IPS DF 19.7 (cell line): Measurements from ENCODE around the gene GALNT6.
"Not testable (repeated sequence)": the region's sequence is repeated elsewhere in the genome, so short reads cannot be mapped to it uniquely, and the experiment has no call there.

ENCODE experiments used
- DNase-seq: peaks from one replicate; pipeline ENCODE4 v3.0.0-alpha.2; 2013; ENCODE audit warnings: low read depth, low spot score

Gene GALNT6

GRCh38 chr12:51358496-51358895 lies 32.7 kb downstream of the GALNT6 start:
- DNase-seq, result no peak

GRCh38 chr12:51357374-51358047 lies 33.7 kb downstream of the GALNT6 start:
- DNase-seq, result no peak

GRCh38 chr12:51351913-51352532 lies 39.2 kb downstream of the GALNT6 start:
- peak; percentile 71 for DNase-seq

GRCh38 chr12:51349026-51349425 lies 42.2 kb downstream of the GALNT6 start:
- no peak for DNase-seq

GRCh38 chr12:51348116-51348515 lies 43.1 kb downstream of the GALNT6 start:
- DNase-seq, result no peak

GRCh38 chr12:51346581-51346980 lies 44.6 kb downstream of the GALNT6 start, which contains the start of gene CELA1:
CELA1 (minus strand) TSS chr12:51346679; CDS start chr12:51346638, 41 bp downstream.
- DNase-seq, result no peak

- no peak for DNase-seq
These were observed 45.5 kb downstream of the GALNT6 start for GRCh38 chr12:51345681-51346080.

GRCh38 chr12:51343201-51343600 lies 48.0 kb downstream of the GALNT6 start:
- no peak for DNase-seq

- no peak for DNase-seq
These were observed 48.8 kb downstream of the GALNT6 start for GRCh38 chr12:51342416-51342815.

- no peak for DNase-seq
These were observed 49.8 kb downstream of the GALNT6 start for GRCh38 chr12:51341251-51342007.

GRCh38 chr12:51339750-51340149 lies 51.5 kb downstream of the GALNT6 start:
- DNase-seq, result no peak

- DNase-seq, result not testable (repeated sequence)
These were observed 53.9 kb downstream of the GALNT6 start for GRCh38 chr12:51337336-51337735.

- DNase-seq, result no peak
These were observed 55.3 kb downstream of the GALNT6 start for GRCh38 chr12:51335931-51336330.

GRCh38 chr12:51334764-51335163 lies 56.4 kb downstream of the GALNT6 start:
- no peak for DNase-seq

- DNase-seq, result no peak
These were observed 57.7 kb downstream of the GALNT6 start for GRCh38 chr12:51333536-51333935.

GRCh38 chr12:51330186-51330585 lies 61.0 kb downstream of the GALNT6 start:
- no peak for DNase-seq

- DNase-seq, result no peak
These were observed 61.5 kb downstream of the GALNT6 start for GRCh38 chr12:51329742-51330141.

GRCh38 chr12:51328587-51328986 lies 62.6 kb downstream of the GALNT6 start:
- DNase-seq, result no peak

- DNase-seq, result no peak
These were observed 64.3 kb downstream of the GALNT6 start for GRCh38 chr12:51326698-51327439.

- no peak for DNase-seq
These were observed 66.3 kb downstream of the GALNT6 start for GRCh38 chr12:51324953-51325352.

GRCh38 chr12:51323966-51324895 lies 67.0 kb downstream of the GALNT6 start, which contains the start of gene BIN2:
BIN2 (minus strand) TSS chr12:51324174; CDS start chr12:51324102, 72 bp downstream.
- no peak for DNase-seq
